Body of pancreas (tissue), 4 donors: ENCODE measurements around the gene DIP2B. TPM values are rescaled to one million over a fixed set of nuclear protein-coding genes. Genes with fewer than 3 reads are reported as not detected.

ENCODE experiments used
- ATAC-seq: fragments of 150-250 bp; one replicate; pipeline ENCODE4 v1.9.1; 2016
- DNase-seq, 4 donors: peaks; one replicate each; pipeline ENCODE4 v3.0.0-alpha.2; 2019
- H3K27ac ChIP-seq, 4 donors: fragments of 200-600 bp; sonication (generic); 1 replicate in 3 of 4; 2 replicates in 1 of 4; pipeline versions ENCODE4 v1.5.1 to v1.6.1; 2016 to 2019; ENCODE audit warnings: mild to moderate bottlenecking in 1 of 4, mixed read lengths in 1 of 4, moderate library complexity in 1 of 4
- H3K27me3 ChIP-seq, 2 donors: fragments of 200-600 bp; sonication (generic); one replicate each; pipeline ENCODE4 v1.6.0; 2016; ENCODE audit warnings: mild to moderate bottlenecking in 1 of 2
- H3K36me3 ChIP-seq, 2 donors: fragments of 200-600 bp; sonication (generic); replicated peaks in 1 of 2; 2 replicates each; pipeline ENCODE4 v1.5.1; 2016; ENCODE audit warnings: low read depth in 2 of 2; ENCODE audit not compliant: insufficient read depth in 1 of 2
- H3K4me1 ChIP-seq: fragments of 200-600 bp; sonication (generic); one replicate; pipeline ENCODE4 v1.6.0; 2016
- H3K4me3 ChIP-seq, 2 donors: fragments of 200-600 bp; sonication (generic); 1 replicate in 1 of 2; 2 replicates in 1 of 2; pipeline ENCODE4 v1.5.1; 2016 to 2019
- H3K9me3 ChIP-seq, 3 donors: fragments of 200-600 bp; sonication (generic); 1 replicate in 2 of 3; 2 replicates in 1 of 3; pipeline ENCODE4 v1.5.1; 2016
- POLR2A ChIP-seq, 3 donors: fragments of 450-650 bp; IDR thresholded peaks; one replicate each; pipeline ENCODE4 v1.6.1; 2016; ENCODE audit warnings: antibody characterized with exemption in 3 of 3, mild to moderate bottlenecking in 2 of 3
- WGBS, 2 donors: methylation state at CpG; one replicate each; pipeline ENCODE4 v1.1.5; 2017; 5-methylcytosine and 5-hydroxymethylcytosine counted together
- intact Hi-C: fragments of 100-400 bp; cut with DNase I; formaldehyde crosslinking; loops from one replicate; pipeline ENCODE4 v1.15.1; 2023
- total RNA-seq, 2 donors: library from RNA; depleted of rRNA; stranded (reverse); fragments of >200 nt; gene quantifications; one replicate each; pipeline ENCODE4 v1.1.0, GENCODE V29; 2016
- TF ChIP-seq, protein P1 (sequence below), 7 experiments: fragments of 450-650 bp in 4 of 7; fragments of 200-600 bp in 3 of 7; sonication (generic) in 3 of 7; IDR thresholded peaks; one replicate each; pipeline ENCODE4 v1.5.1; 2016 to 2019; ENCODE audit warnings: antibody characterized with exemption in 7 of 7

Gene DIP2B
- total RNA-seq, 2 donors from 2014 or later, result 15.8 to 28.7 TPM

DNA sequence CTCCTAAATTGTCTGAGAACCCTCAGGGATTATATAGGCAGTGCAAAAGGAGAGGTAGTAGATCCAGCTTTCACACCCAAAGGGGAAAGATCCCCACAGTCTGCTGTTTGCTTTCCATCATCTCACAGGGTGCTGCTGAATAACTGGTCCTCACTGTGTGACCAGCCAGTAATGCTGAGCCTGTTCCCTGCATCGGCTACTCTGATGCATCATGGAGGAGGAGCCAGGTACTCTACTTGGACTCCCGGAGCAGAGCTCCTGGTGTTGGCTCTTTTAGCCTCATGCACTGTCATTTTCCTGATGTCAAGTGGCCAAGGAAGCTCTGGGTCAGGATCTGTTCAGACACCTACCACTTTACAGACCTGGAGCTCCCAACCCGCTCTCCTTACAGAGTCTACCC lies 131.7 kb downstream of the DIP2B start:
- 66 to 78% methylated on average over 3 of the region's 3 CpGs for WGBS, 2 donors
- Histone ChIP-seq H3K36me3 (no peaks in the 10 kb centered on the region), H3K27ac (no peak overlapping the region), H3K4me3 (no peak overlapping the region), H3K4me1 (peaks cover 34% of the 10 kb centered on the region), H3K27me3 (no peaks in the 10 kb centered on the region), H3K9me3 (no peaks in the 10 kb centered on the region)
- no peak for DNase-seq
- no peak for TF ChIP-seq POLR2A (IDR thresholded peaks at IDR 0.05)
- TF ChIP-seq, protein P1, sequence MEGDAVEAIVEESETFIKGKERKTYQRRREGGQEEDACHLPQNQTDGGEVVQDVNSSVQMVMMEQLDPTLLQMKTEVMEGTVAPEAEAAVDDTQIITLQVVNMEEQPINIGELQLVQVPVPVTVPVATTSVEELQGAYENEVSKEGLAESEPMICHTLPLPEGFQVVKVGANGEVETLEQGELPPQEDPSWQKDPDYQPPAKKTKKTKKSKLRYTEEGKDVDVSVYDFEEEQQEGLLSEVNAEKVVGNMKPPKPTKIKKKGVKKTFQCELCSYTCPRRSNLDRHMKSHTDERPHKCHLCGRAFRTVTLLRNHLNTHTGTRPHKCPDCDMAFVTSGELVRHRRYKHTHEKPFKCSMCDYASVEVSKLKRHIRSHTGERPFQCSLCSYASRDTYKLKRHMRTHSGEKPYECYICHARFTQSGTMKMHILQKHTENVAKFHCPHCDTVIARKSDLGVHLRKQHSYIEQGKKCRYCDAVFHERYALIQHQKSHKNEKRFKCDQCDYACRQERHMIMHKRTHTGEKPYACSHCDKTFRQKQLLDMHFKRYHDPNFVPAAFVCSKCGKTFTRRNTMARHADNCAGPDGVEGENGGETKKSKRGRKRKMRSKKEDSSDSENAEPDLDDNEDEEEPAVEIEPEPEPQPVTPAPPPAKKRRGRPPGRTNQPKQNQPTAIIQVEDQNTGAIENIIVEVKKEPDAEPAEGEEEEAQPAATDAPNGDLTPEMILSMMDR (IDR thresholded peaks at IDR 0.05), result no peak
- ATAC-seq, result peak; percentile 12
- intact Hi-C loops, result loop anchor here (5.0 kb wide), 1 partner anchor 134 kb away; the partner anchor contains the start of gene DIP2B

DNA sequence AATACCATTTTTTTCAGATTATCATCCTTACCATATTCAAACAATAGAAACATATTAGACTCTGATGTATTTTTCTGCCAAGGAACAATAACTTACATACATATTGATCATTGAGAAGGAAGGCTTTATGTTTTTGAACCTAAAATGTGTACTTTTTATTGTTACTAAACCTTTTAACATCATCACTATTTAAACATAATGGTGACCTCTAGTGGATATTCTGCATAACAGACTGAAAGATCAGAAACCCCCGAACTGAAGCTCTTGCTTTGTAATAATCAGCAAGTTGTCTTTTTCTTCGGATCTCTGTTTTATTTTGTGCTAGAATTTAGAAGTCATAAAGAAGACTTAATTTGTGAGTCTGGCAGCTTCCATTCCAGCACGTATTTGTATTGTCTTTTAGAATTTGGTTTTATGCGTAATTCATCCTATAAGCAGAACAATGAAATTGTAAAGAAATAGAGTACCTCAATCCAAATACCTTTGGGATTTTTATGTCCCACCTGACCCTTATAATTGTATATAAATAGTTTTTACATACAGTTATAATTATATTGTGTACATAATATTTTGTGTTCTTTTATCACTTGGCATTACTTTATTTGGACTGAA lies 133.2 kb downstream of the DIP2B start:
- Histone ChIP-seq H3K4me1 (peaks cover 41% of the 10 kb centered on the region), H3K4me3 (no peak overlapping the region), H3K27me3 (no peaks in the 10 kb centered on the region), H3K27ac (no peak overlapping the region), H3K36me3 (no peaks in the 10 kb centered on the region), H3K9me3 (no peaks in the 10 kb centered on the region)
- DNase-seq, result no peak
- TF ChIP-seq, protein P1 (IDR thresholded peaks at IDR 0.05), result peak; percentile 20 to 73 (median 67)
- TF ChIP-seq POLR2A (IDR thresholded peaks at IDR 0.05), result no peak
- ATAC-seq, result no peak
- 25 to 26% methylated on average over 4 of the region's 4 CpGs for WGBS, 2 donors
- intact Hi-C loops, result loop anchor here (5.0 kb wide), 1 partner anchor 136 kb away; the partner anchor contains the start of gene DIP2B

DNA sequence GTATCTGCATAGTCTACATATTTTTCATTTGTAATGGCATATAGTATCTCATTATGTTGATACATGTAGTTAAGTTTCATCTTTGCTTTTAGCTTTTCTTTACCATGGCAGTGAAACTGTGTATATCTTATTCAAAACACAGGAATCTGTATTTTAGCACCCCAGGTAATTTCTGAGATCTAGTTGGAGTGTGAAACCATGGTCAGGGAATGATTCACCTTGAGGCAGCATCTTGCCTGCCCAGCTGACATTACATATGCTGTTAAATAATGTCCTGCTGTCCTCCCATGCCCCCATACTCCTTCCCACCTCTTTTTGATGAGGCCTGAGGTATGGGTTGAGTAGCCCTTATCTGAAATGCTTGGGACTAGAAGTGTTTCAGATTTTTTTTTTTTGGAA lies 133.7 kb downstream of the DIP2B start:
- Histone ChIP-seq H3K4me3 (no peak overlapping the region), H3K9me3 (no peaks in the 10 kb centered on the region), H3K27me3 (no peaks in the 10 kb centered on the region), H3K27ac (no peak overlapping the region), H3K4me1 (peaks cover 41% of the 10 kb centered on the region), H3K36me3 (no peaks in the 10 kb centered on the region)
- no peak for ATAC-seq
- no peak for TF ChIP-seq POLR2A (IDR thresholded peaks at IDR 0.05)
- TF ChIP-seq, protein P1 (IDR thresholded peaks at IDR 0.05), result no peak
- intact Hi-C loops, result loop anchor here (5.0 kb wide), 1 partner anchor 136 kb away; the partner anchor contains the start of gene DIP2B
- no peak for DNase-seq

DNA sequence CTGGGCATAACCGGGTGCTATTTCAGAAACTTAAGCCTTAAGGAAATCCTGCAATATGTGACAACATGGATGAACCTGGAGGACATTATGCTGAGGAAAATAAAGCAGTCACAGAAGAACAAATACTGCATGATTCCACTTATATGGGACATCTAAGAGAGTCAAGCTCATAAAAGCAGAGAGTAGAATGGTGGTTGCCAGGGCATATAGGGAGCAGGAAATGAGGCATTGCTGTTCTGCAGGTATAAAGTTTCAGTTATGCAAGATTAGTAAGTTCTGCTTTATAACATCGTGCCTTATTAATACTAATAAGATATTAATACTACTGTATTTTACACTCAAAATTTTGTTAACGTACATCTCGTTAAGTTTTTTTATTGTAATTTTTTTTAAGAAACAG lies 134.9 kb downstream of the DIP2B start:
- ATAC-seq (no peak), DNase-seq (no peak)
- Histone ChIP-seq H3K4me1 (peaks cover 33% of the 10 kb centered on the region), H3K27me3 (no peaks in the 10 kb centered on the region), H3K4me3 (no peak overlapping the region), H3K9me3 (no peaks in the 10 kb centered on the region), H3K27ac (no peak overlapping the region), H3K36me3 (no peaks in the 10 kb centered on the region)
- intact Hi-C loops, result loop anchor here (5.0 kb wide), 1 partner anchor 137 kb away; the partner anchor contains the start of gene DIP2B
- 85 to 86% methylated on average over 4 of the region's 4 CpGs for WGBS, 2 donors
- no peak for TF ChIP-seq POLR2A (IDR thresholded peaks at IDR 0.05)
- TF ChIP-seq, protein P1 (IDR thresholded peaks at IDR 0.05), result no peak
